GM21526 (cell line): Measurements from ENCODE around the gene MAT1A.

Source experiments
- ATAC-seq: cut with Tn5 transposase; IDR thresholded peaks from one replicate; pipeline ENCODE4 v1.9.1; 2021; ENCODE audit warnings: moderate library complexity; ENCODE audit not compliant: unreplicated experiment, low FRiP score

The MAT1A gene

DNA sequence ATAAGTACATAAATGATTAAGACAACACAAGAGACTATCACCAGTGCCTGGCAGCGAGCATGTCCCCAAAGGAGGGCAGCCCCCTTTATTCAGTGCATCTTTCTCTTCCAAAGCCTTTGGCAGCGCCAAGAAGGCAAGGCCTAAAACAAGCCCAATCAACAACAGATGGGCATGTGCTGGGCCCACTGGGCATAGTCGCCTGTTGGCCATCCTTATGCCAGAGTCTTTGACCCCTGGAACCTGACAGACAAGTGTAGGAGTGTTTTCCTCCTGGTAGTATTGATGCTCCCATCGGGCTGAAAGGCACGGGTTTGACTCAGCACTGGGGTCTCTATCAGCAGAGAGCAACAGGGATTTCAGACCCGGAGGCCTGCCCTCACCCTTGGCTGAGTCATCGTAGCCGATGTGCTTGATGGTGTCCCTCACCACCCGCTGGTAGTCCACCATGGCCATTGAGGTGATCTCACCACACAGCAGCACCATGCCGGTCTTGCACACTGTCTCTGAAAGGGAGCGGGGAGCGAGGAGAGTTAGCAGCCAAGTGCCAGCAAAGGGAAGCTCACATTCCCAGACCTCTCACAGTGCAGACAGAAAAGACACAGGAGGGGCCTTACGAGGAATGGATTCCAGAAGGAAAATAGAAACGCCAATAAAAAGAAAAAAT is 5.8 kb downstream of the MAT1A start:
- ATAC-seq = no peak

DNA sequence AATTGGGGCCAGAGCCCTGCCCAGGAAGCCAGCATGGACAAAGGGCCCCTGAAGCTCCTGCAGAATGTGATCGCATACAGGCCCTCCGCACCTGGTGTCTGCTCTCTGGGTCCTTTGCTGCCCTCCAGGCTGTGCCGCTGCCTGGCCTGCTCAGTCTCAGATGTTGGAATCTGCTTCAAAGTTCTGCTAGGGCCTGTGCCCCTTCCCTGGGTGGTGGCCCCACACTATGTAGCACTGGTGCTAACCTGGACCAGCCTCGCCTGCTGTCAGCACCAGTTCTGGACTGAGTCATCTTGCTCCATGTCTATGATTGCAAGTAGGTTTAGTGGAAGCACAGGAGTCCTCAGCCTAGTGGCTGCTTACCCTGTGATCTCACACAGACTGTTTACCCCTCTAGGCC is 6.3 kb downstream of the MAT1A start:
- no peak for ATAC-seq

GRCh38 chr10:80281784-80282765 is 7.4 kb downstream of the MAT1A start:
- ATAC-seq = no peak

- ATAC-seq = no peak
These were observed 8.2 kb downstream of the MAT1A start for GRCh38 chr10:80281292-80281691.

- ATAC-seq = no peak
These were observed 9.2 kb downstream of the MAT1A start for GRCh38 chr10:80280071-80280800.

- no peak for ATAC-seq
These were observed 10.3 kb downstream of the MAT1A start for GRCh38 chr10:80279146-80279545.

GRCh38 chr10:80278480-80278879 is 11.0 kb downstream of the MAT1A start:
- ATAC-seq = no peak

DNA sequence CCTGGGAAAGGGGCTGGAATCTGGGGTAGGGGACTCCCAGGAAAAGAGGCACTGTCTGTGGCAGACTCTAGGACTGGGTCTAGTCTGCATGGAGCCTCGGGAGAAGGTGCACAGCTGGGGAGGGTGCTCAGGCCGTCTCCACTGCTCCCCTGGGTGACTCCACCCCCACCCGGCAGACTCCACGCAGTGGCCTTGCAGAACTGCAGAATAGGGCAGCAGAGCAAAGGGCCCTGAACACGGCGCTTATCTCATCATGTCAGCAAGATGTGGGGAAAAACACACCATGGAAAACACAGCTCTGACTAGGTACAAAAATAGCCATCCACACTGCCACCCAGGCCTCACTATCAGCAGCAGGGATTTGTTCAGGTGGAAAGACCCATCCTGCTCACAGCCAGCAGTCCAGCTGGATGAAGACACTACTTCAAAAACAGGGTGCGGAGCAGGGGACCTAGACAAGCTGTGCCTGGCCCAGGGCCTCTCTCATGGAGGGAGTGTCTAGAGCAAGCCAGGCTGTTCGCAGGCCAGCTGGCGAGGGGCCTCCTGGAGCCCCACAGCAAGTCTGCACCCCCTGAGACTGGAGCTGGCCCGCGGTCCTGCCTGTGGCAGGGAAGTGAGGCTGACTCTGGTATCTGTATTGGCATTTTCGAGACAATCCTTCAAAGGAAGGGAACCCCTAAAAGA is 11.7 kb downstream of the MAT1A start:
- no peak for ATAC-seq

DNA sequence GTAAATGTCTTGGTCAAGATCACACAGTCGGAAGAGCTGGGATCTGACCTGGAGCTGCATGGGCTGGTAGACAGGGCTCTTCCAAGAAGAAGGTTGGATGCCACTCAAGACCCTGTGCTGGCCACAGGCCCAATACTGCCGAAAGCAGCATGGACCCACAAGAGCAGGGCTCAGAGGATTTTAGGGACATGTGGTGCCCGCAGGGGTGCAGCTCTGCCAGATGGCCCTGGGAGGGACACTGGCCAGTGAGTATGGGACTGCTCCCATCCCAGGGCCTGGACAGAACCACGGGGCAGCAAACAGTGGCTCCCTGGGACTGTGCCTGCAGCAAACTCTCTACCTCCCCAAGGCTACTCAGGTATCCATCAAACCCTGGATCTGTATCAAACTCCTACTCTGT is 12.4 kb downstream of the MAT1A start:
- ATAC-seq = no peak

GRCh38 chr10:80276335-80276734 is 13.1 kb downstream of the MAT1A start:
- no peak for ATAC-seq

GRCh38 chr10:80275756-80276155 is 13.7 kb downstream of the MAT1A start:
- ATAC-seq = no peak

DNA sequence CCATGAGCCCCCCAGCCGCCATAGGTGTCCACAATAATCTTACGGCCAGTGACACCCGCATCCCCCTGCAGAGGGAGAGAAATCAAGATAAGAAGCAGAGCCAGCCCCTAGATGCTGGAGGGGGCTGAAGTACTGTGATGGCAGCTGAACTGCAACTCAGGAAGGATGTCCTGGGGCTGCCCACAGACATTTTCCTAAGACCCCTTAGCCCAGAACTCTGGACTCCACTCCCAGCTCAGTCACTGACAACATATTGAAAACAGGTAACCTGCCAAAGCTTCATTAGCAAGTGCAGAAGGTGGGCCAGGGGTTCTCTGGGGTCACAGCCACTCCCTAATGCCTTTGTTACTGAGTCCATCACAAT is 14.3 kb downstream of the MAT1A start:
- no peak for ATAC-seq

- ATAC-seq = no peak
These were observed 14.9 kb downstream of the MAT1A start for GRCh38 chr10:80274396-80275134.

DNA sequence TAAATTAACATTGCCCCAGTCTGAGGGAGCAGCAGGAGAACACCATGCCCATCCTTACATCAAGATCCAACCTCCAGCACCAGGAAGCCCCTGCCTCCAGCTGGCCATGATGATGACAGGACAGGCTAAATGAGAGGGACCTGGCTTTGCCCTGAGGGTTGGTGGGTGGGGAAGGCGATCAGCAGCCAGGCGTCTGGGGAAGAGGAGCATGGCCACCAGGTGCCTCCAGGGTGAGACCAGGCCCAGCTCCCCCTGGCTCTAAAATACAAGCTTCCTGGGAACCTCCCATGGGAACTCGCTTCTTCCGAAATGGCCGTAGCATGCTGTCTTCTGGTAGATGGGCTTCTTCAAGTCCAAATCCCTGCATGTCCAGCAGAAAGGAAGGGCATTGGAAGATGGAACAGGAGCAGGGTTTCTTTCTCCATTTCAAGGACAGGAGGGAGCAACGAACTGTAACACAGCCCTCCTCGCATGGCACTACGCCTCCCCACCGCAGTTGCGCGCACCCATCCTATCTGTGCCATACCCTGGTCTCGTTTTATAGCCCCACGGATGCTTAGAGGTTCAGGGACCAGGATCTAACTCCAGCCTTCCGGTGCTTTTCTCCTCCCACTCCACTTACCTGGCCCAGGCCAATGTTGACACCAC is 15.8 kb downstream of the MAT1A start:
- no peak for ATAC-seq

- ATAC-seq = no peak
These were observed 16.5 kb downstream of the MAT1A start for GRCh38 chr10:80272793-80273522.

- no peak for ATAC-seq
These were observed 18.0 kb downstream of the MAT1A start for GRCh38 chr10:80271416-80271815.

DNA sequence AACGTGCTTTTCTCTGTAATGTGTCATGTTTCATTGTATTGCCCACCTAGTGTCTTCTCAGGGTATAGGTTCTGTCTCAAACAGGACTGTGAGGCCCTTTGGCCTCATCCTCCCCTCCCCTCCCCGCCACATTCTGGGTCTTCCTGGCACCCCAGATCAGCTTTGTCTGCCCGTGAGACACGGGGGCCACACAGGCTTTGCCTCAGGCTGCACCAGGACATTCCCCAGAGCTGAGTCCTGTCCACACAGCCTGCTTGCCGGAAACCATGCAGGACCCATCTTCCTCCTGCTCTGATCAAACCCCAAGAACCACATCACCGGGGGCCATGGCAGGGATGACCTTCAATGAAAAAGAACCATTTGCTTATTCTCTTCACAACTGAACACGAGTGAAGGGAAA is 18.6 kb downstream of the MAT1A start:
- ATAC-seq = no peak

DNA sequence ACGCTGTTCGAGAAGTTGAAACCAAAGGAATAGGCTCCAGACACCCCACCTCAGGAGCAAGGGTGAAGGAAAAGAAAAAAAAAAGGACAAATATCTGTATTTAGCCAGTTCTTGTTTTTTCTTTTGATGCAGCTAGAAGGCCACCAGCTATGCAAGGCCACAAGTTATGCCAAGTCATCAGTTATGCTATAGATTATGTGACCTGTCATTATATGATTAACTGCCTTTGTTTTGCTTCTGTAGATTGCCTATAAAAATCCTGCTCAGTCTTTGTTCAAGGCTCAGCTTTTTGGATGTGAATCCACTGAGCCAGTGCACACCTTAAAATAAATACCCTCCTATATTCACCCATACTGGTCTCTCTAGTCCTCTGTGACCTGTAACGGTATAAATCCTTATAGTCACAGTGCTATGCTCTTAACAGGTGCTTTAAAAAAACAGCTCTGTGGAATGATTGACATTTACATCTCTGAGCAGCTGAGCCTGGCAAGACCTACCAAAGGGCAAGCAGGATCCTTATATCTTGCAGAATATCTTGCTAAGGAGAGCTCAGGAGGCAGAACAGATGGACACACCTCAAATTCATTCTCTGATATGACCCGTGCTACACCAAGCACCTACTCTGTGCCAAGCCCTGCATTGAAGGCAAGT is 20.4 kb downstream of the MAT1A start:
- no peak for ATAC-seq
